NCI-H460 (cell line): ENCODE measurements around the gene FADS1. TPM values are rescaled to one million over a fixed set of nuclear protein-coding genes. Genes with fewer than 3 reads are reported as not detected.

Source experiments
- DNase-seq: peaks from one replicate; pipeline ENCODE4 v3.0.0-alpha.2; 2016; ENCODE audit warnings: low read depth; ENCODE audit errors: extremely low read depth
- total RNA-seq: library from RNA; depleted of rRNA; stranded (reverse); fragments of >200 nt; shearing (Covaris generic); gene quantifications from 2 replicates; pipeline ENCODE4 v1.2.3, GENCODE V29; 2014

Gene FADS1
- total RNA-seq, 1 experiment from 2014 or later: 95.9 TPM

DNA sequence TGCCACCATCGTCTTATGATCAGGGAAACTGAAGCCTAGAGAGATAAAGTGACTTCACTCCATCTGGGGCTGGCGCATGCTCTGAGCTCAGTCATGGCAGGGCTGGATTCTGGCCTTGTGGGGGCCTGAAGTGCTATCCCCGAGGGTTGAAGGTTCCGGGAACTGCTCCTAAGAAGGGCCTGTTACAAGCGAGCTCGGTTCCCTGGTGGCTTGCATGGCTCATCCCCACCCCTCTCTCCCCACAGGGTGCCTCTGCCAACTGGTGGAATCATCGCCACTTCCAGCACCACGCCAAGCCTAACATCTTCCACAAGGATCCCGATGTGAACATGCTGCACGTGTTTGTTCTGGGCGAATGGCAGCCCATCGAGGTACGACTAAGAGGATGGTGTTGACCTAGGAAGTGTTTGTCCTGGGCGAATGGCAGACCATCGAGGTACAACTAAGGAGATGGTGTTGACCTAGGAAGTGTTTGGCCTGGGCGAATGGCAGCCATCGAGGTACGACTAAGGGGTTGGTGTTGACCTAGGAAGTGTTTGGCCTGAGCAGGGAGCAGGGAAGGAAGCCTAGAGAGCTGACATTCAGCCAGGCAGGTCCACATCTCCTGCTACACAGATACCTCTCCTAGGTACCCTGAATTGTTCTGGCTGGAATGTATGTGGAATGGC lies 31.2 kb upstream of the FADS1 start:
- no peak for DNase-seq

DNA sequence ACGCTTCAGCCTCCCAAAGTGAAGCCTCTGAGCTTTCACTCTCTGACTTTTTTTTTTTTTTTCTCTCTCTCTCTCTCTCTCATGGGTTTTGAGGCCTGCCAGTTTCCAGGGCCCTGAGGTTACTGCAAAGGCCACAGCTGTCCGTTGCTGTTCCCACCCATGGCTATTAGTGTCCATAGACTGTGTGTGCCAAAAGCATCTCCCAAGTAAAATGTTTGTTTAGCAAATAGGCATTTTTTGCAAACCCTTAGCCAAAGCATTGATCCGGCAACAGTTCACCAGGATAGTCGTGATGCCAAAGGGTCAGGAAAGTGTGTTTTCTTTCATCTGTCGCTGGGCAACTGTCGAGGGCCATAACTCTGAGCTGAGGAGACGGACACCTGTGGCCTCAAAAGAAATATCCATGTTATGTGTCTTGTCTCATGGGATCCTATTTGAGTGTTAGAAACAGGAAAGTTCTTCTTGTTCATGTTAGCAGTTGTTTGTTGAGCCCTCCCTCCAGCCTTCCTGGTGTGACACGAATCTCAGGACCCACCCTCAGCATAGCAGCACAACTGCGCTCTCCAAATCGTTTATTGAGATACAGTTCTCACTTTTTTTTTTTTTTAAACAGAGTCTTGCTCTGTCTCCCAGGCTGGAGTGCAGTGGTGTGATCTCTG lies 29.7 kb upstream of the FADS1 start:
- no peak for DNase-seq

DNA sequence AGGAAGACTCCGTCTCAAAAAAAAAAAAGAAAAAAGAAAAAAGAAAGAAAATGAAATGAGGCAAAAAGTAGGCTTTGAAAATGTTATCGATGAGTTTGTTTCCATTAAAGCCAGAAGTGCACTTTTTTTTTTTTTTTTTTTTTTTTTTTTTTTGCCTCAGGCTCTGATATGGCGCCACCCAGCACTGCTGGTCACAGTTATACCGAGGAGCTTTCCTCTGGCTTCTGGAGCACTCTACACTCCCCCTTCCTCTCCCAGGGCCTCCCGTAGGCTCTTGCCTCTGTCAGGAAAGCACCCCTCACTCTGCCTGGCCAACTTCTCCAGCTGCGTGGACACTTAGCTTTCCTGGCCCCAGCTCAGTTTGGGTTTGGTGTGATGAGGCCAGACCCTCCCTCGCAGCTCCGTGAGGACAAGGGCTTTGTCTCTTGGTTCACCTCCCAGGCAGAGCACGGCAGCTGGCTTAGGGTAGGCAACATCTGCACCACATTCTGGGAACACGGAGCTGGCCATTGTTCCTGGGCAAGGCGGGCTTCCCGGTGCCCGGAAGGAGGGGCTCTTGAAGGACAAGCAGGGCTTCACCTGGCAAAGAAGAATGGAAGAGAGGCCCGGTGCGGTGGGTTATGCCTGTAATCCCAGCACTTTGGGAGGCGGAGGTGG lies 28.2 kb upstream of the FADS1 start:
- no peak for DNase-seq

DNA sequence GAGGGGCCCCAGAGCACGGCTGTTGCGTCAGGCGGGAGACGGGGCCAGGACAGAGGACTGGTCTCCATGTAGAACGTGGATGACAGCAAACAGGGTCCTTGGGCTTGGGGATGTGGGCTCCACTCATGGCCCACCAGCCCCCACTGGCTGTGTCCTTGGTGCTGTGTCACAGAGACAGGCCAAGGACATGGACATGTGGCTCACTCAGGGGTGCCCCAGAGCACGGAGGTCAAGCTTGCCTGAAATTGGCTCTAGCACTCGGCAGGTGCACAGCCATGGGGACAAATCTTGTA lies 25.7 kb upstream of the FADS1 start:
- DNase-seq: no peak

DNA sequence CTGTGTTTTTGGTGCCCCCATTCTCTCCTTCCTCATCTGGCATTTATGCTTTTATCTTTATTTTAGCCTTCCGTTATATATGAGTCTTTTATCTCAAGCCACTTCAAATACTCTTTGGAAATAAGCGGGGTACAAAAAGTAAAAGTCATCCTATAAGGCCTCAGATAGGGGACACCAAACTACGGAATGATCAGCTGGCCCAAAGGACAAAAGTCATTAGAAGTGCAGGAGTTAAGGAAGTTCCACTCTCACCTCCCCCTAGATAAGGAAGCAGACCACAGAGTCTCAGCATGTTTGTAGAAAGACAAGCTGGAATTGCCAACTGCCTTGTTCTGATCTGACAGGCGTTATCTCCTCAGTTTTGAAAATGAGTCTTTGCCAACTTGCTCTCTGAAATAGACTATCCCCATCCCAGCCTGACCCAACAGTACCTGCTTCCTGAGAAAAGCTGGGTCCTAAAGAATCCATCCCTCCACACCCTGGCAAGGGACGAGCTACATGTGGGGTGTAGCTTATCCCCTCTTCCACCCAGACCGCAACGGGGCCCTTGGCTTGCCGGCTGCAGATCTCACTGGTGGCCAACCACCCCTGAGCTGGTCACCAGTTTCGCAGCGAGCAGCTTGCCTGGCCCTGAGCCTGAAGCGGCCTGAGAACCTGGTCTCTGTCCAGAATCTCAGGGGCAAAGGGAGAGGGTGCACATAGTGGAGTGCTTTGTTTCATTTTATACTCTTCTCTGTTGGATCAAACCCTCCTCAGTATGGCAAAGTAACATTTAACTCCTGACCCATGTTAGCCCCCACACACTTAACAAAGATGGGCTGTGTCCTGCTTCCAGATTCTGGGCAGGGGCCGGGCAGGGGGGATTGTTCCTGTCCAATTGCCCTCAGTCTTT lies 25.1 kb upstream of the FADS1 start:
- no peak for DNase-seq

DNA sequence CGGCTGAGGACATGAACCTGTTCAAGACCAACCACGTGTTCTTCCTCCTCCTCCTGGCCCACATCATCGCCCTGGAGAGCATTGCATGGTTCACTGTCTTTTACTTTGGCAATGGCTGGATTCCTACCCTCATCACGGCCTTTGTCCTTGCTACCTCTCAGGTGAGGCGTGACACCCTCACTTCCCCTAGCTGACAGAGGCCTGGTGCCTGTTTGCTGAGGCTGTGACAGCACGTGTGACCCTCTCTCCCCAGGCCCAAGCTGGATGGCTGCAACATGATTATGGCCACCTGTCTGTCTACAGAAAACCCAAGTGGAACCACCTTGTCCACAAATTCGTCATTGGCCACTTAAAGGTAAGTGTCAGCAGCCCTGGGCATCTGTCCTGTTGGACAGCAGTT lies 23.6 kb upstream of the FADS1 start:
- DNase-seq: no peak

DNA sequence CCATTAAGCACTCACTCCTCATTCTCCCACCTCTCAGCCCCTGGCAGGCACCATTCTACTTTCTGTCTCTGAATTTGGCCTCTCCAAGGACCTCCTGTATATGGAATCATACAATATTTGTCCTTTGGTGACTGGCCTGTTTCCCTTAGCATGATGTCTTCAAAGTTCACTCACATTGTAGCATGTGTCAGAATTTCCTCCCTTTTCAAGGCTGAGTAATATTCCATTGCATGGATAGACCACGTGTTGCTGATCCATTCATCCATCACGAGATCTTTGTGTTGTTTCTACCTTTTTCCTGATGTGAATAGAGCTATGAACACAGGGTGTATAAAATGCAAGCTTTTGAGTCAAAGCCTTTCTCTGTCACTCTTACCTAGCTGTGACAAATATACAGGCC lies 22.9 kb upstream of the FADS1 start:
- no peak for DNase-seq

DNA sequence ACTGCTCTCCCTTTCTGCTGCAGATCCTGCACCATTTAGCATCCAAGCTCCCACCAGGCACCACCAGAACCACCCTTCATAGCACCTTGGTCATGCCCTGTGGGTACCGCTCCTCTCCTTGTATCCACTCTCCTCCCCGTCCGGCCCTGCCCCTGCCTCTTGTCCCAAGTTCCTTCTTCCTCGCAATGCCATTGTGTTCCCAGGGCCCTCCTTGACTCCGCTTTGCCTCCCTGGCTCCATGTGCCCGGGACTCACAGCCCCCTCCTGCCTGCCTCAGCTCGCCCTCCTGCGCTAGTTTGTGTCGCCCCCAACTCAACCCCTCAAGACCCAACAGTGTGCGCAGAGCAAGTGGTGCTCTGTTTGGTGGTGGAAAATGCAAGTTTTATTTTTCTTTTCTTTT lies 22.1 kb upstream of the FADS1 start:
- no peak for DNase-seq

DNA sequence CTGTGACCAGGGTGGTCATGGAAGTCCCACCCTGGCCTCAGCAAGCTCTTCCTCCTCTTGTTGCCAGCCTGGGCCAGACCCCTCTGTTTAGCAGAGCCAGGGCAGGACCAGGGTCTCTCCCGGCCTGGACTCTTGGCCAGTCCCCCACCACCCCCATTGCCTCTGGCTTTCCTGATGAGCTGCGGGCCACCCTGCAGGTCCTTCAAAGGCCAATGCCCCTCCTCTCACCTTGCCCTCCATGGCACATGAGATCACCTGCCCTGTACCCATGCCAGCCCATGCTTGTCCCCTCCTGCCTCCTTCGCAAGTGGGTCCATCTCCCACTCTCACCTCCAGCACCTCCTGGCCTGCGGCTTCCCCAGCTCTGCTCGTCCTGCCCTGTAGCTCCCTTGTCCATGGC lies 21.7 kb upstream of the FADS1 start:
- no peak for DNase-seq

DNA sequence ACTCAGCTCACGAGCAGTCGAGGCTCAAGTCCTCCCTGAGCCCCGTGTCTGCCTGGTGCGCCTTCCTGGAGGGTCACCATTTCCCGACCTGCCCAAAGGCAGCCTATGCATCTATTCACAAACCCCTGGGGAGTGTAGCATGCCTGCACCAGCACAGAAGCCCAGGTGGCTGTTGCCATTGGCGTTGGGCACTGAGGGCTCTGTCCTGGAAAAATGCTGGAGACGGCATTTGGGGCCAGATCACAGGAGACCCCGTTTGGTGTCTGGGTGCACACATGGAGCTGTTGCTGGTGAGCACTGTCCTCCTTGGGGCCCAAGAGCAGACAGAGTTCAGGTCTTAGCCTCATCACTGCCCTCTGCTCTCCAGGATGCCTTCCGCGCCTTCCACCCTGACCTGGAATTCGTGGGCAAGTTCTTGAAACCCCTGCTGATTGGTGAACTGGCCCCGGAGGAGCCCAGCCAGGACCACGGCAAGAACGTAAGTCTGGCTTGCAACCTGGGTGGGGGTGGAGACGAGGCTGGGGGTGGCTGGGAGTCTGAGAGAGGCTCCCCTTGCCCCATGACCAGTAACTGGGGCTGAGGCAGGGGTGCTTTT lies 20.7 kb upstream of the FADS1 start:
- DNase-seq: no peak

DNA sequence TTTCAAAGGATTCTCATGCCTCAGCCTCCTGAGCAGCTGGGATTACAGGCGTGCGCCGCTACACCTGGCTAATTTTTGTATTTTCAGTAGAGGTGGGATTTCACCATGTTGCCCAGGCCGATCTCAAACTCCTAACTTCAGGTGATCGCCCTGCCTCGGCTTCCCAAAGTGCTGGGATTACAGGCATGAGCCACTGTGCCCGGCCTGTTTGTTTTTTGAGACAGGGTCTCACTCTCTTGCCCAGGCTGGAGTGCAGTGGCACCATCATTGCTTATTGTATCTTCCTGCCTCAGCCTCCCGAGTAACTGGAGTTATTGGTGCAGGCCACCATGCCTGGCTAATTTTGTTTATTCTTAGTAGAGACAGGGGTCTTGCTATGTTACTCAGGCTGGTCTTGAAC lies 19.4 kb upstream of the FADS1 start:
- DNase-seq: no peak

DNA sequence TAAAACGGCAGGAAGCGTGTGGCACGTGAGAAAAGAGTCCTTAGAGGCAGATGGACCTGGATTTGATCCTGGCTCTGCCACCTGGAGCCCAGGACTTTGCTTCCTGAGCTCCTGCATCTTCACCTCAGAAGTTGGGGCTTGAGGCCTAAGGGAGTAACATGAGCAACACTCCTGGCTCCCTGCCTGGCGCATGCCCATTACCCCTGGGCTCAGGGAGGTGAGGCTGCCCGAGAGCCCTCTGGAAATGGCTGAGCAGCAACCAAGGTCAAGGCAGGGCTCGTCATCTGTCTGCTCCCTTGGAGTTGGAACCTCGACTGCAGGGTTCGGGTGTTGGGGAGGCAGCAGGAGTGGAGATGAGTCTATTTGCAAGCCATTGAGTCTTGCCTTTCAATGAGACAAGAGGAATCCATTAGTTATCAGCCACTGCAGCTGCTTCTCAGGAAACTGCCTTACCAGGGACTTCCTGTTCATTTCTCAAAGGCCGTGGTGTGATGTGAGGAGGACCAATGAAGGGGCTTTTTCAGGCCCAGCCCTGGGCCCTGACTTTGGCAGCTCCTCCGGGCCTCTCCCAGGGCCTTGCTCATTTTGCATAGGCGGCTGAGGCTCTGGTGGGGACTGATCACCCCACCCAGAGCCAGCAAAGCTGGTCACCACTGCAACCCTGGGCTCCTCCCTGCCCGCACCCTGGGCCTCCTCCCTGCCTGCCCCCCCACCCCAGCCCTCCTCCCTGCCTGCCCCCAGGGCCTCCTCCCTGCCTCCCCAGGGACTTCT lies 17.7 kb upstream of the FADS1 start:
- DNase-seq: peak; percentile 43

DNA sequence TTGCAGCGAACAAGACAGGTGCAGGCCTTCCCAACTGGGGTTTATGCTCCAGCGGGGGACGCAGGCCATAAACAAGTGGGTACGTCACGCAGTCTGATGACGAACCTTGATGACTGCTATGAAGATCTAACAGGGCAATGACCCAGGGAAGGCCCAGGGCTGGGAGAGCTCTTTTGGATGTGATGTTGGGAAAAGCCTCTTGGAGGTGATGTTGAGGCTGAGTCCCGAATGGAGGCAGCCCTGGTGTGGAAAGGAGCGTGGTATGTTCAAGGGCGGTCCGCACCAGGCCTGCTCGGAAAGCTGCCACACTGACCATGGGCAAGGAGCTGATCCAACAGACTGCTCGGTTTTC lies 17.1 kb upstream of the FADS1 start:
- DNase-seq: no peak

DNA sequence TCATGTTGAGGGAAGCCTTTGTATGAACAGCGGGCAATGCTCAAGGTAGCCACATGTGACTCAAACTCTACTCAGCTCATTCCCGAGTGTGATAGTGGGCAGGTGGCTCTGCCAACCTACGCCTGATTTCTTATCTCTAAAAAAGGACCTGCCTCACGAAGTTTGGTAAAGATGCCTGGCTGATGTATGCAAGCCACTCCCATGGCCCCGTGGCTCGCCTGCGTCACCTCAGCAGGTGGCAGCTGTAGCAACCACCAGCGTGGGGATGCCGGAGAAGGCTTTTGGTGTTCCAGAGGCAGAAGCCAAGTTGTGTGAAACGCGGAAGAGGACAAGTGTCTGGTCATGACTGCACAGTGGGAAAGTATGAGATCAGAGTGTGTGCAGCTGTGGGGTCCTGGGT lies 16.7 kb upstream of the FADS1 start:
- DNase-seq: no peak

DNA sequence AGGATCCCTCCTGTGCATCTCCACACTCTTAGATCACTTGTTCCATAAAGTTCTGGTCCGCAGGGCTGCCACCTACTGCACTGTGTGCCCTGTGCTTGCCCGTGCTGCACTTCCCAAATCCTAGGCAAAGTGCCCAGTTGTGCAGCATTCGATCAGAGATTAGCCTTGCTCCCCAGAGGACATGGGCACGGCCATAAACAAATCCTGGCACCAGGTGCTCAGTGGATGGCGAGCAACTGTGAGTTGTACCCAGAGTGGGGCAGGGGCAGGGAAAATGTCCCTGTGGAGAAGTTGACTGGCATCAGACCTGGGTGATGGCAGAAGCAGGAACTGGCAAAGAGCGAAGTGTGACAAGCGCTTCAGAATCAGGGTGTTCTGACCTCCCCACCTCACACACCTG lies 16.0 kb upstream of the FADS1 start:
- no peak for DNase-seq

DNA sequence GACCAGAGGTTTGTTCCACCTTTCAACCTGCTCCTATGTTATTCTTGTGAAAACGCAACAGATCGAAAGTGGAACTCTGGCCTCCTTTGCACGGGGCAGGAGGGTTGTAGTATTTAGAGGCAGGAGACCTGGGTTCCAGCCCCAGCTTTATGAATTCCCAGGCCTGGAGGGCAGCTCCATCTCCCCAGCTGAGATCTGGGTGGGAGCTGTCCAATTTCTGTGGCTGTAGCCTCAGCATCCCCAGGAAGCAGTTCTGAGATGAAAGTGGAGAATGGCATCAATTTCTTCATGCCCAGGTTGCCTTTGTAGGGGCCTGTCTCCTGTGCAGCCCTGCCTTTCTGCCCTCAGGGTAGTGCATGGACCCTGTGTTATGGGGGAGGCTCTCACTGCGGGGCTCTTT lies 15.4 kb upstream of the FADS1 start:
- no peak for DNase-seq

DNA sequence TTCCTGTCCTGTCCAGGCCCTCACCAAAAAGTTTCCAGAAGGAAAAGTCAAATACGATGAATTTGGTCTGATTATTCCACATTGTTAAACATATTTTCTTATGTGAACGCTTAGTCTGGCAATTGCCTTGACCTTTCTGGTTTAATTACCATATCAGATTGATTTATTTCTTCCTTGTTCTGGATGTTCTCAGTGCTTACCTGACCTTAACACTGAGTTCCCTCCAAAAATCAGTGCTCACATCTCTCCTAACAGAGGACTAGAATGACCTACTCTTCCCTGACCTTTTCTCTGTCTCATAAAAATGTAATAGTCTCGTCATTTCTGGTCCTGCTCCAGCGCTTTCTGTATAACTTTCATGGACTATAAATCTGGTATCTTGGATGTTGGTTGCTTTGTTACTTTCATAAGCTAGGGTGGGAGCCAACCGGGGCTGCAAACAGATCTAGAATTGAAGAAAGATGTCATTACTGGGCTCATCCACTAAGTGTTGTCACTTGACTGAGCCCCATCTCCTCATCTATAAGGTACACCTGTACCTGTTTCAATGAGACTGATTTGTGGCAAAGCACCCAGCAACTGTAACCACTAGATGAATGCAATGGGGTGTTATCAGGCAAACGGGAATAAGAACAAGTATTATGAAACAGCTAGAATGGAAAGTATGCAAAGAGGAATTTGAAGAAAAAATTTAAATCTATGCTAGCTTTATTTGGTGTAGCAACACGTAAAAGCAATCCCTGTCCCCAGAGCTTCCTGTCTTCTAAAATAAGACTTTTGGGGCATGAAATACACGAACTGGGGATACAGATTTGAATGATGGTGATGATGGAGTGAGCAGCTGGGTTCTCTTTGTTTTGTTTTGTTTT lies 13.7 kb upstream of the FADS1 start:
- DNase-seq: no peak

DNA sequence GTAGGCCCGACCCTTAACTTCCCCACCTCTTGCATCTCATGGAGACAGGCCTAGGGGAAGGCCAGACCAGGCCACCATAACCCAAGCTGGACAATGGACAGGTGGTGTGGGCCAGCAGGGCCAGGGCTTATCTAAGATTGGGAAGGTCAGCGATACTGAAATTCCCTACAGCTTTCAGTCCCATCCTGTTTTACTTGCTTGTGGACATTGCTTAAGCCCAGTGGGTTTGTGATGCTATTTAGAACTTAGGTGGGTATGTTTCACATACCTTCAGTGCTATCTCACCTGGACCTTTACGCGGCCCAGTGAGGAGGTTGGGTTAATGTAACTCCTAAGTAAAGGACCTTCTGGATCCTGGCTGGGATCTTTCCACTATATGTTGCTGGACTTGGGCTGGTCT lies 13.0 kb upstream of the FADS1 start:
- DNase-seq: no peak

DNA sequence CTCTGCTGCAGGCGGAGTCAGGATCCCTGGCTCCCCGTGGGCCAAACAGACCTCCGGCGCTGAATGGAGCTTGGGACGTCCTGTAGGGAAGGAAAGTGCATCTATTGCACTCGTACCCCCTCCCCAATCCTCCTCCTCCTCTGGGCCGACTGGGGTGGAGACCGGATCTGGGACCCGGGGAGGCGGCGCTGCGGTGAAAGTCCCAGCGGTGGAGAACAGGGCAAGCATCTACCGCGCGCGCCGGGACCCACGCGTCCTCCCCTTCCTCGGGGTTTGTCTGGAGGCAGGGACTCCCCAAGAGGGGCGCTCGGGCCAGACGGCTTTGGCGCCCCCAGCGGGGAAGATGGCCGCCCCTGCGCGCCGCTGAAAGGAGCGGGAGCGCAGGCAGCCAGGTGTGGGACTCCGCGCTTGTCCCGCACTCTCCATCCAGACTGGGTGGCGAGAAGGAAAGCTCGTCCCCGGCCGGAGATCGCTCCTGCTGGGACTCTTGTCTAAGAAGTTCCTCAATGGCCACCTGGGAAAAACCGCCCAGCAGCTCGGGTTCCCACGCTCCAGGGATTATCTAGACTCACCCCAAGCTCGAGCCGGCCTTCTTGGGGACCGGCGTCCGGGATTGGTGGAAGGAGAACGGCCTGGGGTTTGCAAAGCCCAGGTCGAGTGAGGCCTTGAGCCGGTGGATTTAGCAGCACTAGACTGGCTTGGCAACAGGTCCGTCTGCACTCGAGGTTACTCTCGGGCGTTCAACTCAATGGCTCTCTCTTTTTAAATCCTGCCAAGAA lies 12.0 kb upstream of the FADS1 start:
- no peak for DNase-seq
